Measurements from ENCODE around the gene PSME2. TPM values are rescaled to one million over a fixed set of nuclear protein-coding genes. Genes with fewer than 3 reads are reported as not detected.

The PSME2 gene
- total and polyA plus RNA-seq, 10 of the 15 experiments (the other 5 are each of a cell fraction or from before 2014, with no cell fraction given) = 510 to 3,542 (median 913) TPM

DNA sequence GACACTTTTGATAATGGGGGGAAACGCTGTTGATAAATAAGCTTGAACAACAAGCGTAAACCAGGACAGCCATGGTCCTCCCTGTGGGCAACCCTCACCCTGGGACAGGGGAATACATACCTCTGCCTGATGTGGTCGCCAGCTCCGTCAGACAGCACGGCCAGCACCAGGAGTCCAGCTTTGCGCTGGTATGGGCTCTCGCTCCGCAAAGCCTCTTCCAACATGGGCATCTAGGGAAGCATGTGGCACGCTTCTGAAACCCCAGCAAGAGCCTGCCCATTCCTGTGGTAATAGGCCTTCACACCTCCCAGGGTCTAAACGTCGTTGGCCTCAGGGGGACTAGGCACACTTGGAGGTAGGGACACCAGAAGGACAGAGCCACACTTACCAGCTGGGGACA, 39.3 kb upstream of the PSME2 start:
- no peaks in the 10 kb centered on the region for H3K27me3 ChIP-seq (replicated peaks in 1 of 2; ENCODE audit: control insufficient read depth in 2 of 2, insufficient read depth in 2 of 2, low read length in 1 of 2)
- H3K36me3 ChIP-seq (ENCODE audit: control insufficient read depth in 2 of 2, insufficient read depth in 2 of 2, low read length in 1 of 2) = peaks cover 17 to 38% of the 10 kb centered on the region in 2 experiments
- H3K4me3 ChIP-seq = no peak overlapping the region
- no peaks in the 10 kb centered on the region for H3K9me3 ChIP-seq (replicated peaks; ENCODE audit: control insufficient read depth, insufficient read depth, low read length)
- in situ Hi-C loops (cut with MboI) (no loop called here), intact Hi-C loops (cut with micrococcal nuclease; ENCODE audit: unreplicated experiment) (no loop called here)
- H3K4me1 ChIP-seq (ENCODE audit: control insufficient read depth, insufficient read depth, low read length) = 0 out of 2 replicates have a peak, but pooled peaks cover 4% of the 10 kb centered on the region
- no peak overlapping the region for H2AFZ ChIP-seq (ENCODE audit: control insufficient read depth, low read depth, low read length)
- H3K4me2 ChIP-seq (ENCODE audit: control insufficient read depth, insufficient read depth) = no peak overlapping the region
- ChIA-PET POLR2A (no interaction called here), CTCF (no interaction called here), SMC1A (ENCODE audit: uncharacterized antibody, unreplicated experiment) (interaction anchor here (1.5 kb wide), 1 partner anchor 11 kb away, joined by 3 read pairs; no protein-coding TSS in a partner anchor), RAD21 (ENCODE audit: unreplicated experiment) (no interaction called here)
- H4K20me1 ChIP-seq (ENCODE audit: control insufficient read depth, insufficient read depth) = no peaks in the 10 kb centered on the region
- H3K27ac ChIP-seq (ENCODE audit: control insufficient read depth, insufficient read depth) = no peak overlapping the region
- peaks cover 20% of the 10 kb centered on the region for H3K79me2 ChIP-seq (ENCODE audit: control insufficient read depth, insufficient read depth, low read length)
- no peak overlapping the region for H3K9ac ChIP-seq (ENCODE audit: control insufficient read depth, insufficient read depth, low read length)
- WGBS (ENCODE audit: insufficient coverage, insufficient replicate concordance, low lambda C conversion rate, missing lambda C conversion rate) = 93% methylated on average over 9 of the region's 11 CpGs
- no peak for DNase-seq (ENCODE audit: low read depth, low spot score)
- BruUV-seq (replicated peaks) = no TSS peak
- FAIRE-seq = no peak
- ATAC-seq = no peak
- TF ChIP-seq BACH1 (IDR thresholded peaks at IDR 0.05; ENCODE audit: borderline replicate concordance) (no peak), POLR2AphosphoS5 (IDR thresholded peaks at IDR 0.05; ENCODE audit: low read length) (no peak), MTA3 (IDR thresholded peaks at IDR 0.05; ENCODE audit: borderline replicate concordance, low read length) (no peak), HDGF (IDR thresholded peaks at IDR 0.05) (no peak), SPI1 (IDR thresholded peaks at IDR 0.05; ENCODE audit: borderline replicate concordance, insufficient read depth, low read depth, low read length) (no peak), MEF2A (IDR thresholded peaks at IDR 0.05; ENCODE audit: insufficient read depth, low read depth, low read length) (no peak), POLR2A (IDR thresholded peaks at IDR 0.05; ENCODE audit: low read depth, low read length) (no peak), CREB1 (IDR thresholded peaks at IDR 0.05; ENCODE audit: low read depth) (no peak), ZNF384 (IDR thresholded peaks at IDR 0.05; ENCODE audit: borderline replicate concordance, low read depth, low read length) (no peak), ATF7 (IDR thresholded peaks at IDR 0.05; ENCODE audit: low read depth) (no peak), NBN (IDR thresholded peaks at IDR 0.05) (no peak)
- TF ChIP-seq, protein P1, sequence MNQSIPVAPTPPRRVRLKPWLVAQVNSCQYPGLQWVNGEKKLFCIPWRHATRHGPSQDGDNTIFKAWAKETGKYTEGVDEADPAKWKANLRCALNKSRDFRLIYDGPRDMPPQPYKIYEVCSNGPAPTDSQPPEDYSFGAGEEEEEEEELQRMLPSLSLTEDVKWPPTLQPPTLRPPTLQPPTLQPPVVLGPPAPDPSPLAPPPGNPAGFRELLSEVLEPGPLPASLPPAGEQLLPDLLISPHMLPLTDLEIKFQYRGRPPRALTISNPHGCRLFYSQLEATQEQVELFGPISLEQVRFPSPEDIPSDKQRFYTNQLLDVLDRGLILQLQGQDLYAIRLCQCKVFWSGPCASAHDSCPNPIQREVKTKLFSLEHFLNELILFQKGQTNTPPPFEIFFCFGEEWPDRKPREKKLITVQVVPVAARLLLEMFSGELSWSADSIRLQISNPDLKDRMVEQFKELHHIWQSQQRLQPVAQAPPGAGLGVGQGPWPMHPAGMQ (IDR thresholded peaks at IDR 0.05; ENCODE audit: borderline replicate concordance) = no peak
- TF ChIP-seq, protein P2, sequence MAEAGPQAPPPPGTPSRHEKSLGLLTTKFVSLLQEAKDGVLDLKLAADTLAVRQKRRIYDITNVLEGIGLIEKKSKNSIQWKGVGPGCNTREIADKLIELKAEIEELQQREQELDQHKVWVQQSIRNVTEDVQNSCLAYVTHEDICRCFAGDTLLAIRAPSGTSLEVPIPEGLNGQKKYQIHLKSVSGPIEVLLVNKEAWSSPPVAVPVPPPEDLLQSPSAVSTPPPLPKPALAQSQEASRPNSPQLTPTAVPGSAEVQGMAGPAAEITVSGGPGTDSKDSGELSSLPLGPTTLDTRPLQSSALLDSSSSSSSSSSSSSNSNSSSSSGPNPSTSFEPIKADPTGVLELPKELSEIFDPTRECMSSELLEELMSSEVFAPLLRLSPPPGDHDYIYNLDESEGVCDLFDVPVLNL (IDR thresholded peaks at IDR 0.05; ENCODE audit: low read depth, low read length) = no peak
- TF ChIP-seq, protein P3, sequence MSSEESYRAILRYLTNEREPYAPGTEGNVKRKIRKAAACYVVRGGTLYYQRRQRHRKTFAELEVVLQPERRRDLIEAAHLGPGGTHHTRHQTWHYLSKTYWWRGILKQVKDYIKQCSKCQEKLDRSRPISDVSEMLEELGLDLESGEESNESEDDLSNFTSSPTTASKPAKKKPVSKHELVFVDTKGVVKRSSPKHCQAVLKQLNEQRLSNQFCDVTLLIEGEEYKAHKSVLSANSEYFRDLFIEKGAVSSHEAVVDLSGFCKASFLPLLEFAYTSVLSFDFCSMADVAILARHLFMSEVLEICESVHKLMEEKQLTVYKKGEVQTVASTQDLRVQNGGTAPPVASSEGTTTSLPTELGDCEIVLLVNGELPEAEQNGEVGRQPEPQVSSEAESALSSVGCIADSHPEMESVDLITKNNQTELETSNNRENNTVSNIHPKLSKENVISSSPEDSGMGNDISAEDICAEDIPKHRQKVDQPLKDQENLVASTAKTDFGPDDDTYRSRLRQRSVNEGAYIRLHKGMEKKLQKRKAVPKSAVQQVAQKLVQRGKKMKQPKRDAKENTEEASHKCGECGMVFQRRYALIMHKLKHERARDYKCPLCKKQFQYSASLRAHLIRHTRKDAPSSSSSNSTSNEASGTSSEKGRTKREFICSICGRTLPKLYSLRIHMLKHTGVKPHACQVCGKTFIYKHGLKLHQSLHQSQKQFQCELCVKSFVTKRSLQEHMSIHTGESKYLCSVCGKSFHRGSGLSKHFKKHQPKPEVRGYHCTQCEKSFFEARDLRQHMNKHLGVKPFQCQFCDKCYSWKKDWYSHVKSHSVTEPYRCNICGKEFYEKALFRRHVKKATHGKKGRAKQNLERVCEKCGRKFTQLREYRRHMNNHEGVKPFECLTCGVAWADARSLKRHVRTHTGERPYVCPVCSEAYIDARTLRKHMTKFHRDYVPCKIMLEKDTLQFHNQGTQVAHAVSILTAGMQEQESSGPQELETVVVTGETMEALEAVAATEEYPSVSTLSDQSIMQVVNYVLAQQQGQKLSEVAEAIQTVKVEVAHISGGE (CRISPR knock-in tag; IDR thresholded peaks at IDR 0.05) = no peak
- TF ChIP-seq, protein P4, sequence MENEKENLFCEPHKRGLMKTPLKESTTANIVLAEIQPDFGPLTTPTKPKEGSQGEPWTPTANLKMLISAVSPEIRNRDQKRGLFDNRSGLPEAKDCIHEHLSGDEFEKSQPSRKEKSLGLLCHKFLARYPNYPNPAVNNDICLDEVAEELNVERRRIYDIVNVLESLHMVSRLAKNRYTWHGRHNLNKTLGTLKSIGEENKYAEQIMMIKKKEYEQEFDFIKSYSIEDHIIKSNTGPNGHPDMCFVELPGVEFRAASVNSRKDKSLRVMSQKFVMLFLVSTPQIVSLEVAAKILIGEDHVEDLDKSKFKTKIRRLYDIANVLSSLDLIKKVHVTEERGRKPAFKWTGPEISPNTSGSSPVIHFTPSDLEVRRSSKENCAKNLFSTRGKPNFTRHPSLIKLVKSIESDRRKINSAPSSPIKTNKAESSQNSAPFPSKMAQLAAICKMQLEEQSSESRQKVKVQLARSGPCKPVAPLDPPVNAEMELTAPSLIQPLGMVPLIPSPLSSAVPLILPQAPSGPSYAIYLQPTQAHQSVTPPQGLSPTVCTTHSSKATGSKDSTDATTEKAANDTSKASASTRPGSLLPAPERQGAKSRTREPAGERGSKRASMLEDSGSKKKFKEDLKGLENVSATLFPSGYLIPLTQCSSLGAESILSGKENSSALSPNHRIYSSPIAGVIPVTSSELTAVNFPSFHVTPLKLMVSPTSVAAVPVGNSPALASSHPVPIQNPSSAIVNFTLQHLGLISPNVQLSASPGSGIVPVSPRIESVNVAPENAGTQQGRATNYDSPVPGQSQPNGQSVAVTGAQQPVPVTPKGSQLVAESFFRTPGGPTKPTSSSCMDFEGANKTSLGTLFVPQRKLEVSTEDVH (IDR thresholded peaks at IDR 0.05; ENCODE audit: low read depth, partially characterized antibody) = no peak
